C4-2B (cell line): ENCODE results near the gene CORIN.

ENCODE experiments used
- H3K27ac ChIP-seq: fragments of 450-650 bp; 2 replicates; pipeline ENCODE4 v1.5.1; 2017
- ZFX ChIP-seq: fragments of 450-650 bp; IDR thresholded peaks from 2 replicates; pipeline ENCODE4 v1.6.1; 2017
- TF ChIP-seq, protein P1 (sequence below): fragments of 450-650 bp; conservative IDR thresholded peaks from 2 replicates; pipeline ENCODE4 v1.5.1; 2017; ENCODE audit warnings: mild to moderate bottlenecking

Gene CORIN

DNA sequence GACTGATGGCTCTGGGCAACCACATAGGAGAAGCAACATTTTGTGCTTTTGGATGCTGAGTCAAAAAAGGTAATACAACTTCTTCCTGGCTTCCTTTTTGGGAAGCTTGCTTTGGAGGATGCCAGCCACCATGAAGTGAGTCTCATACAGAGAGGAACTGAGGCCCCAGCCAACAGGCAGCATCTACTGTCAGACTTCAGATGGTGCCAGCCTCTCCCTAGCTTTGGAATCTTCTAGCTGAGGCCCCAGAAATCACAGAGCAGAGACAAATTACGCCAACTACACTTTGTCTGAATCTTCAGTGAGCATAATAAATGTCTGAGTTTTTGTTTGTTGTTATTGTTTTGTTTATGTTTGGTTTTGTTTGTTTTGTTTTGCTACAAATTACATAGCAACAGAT, 216.7 kb downstream of the CORIN start:
- H3K27ac ChIP-seq, result no peak overlapping the region
- no peak for TF ChIP-seq ZFX
- TF ChIP-seq, protein P1, sequence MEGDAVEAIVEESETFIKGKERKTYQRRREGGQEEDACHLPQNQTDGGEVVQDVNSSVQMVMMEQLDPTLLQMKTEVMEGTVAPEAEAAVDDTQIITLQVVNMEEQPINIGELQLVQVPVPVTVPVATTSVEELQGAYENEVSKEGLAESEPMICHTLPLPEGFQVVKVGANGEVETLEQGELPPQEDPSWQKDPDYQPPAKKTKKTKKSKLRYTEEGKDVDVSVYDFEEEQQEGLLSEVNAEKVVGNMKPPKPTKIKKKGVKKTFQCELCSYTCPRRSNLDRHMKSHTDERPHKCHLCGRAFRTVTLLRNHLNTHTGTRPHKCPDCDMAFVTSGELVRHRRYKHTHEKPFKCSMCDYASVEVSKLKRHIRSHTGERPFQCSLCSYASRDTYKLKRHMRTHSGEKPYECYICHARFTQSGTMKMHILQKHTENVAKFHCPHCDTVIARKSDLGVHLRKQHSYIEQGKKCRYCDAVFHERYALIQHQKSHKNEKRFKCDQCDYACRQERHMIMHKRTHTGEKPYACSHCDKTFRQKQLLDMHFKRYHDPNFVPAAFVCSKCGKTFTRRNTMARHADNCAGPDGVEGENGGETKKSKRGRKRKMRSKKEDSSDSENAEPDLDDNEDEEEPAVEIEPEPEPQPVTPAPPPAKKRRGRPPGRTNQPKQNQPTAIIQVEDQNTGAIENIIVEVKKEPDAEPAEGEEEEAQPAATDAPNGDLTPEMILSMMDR, result no peak

DNA sequence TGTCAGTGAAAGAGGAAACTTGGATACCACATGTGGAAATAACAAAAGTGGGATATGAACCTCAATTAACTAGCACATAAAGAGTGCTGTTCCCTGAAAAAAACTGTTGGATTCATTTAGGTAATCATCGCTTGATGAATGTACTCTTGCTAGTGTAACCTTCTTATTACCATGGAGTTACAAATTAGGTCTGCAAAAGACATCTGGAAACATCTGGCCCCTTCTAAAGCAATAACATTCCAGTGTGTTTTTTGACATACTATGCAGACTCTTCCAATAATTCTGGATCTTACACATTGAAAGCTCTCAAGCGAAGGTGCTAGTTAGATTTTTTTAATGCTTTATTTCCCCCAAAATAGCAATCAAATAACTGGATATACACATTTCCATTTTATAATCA, 218.2 kb downstream of the CORIN start:
- no peak overlapping the region for H3K27ac ChIP-seq
- TF ChIP-seq, protein P1, result no peak
- TF ChIP-seq ZFX, result no peak

DNA sequence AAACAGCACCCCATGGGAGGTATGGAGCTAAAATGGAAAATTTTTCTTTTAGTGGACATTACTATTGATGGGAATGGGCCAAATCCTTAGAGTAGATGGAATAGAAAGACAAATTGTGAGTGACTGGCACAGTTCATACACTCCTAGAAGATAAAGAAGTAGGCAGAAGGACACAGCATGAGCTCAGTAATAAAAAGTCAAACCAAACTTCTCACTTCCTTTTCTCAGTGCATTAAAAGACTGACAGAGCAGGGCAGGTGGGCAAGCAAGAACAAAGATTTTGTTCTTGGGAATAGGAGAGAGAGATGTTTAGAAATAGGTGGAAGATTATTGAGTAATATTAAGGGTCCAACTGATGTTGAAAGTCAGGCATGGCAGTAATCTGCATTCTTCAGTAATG, 220.3 kb downstream of the CORIN start:
- H3K27ac ChIP-seq, result no peak overlapping the region
- TF ChIP-seq, protein P1, result no peak
- no peak for TF ChIP-seq ZFX

DNA sequence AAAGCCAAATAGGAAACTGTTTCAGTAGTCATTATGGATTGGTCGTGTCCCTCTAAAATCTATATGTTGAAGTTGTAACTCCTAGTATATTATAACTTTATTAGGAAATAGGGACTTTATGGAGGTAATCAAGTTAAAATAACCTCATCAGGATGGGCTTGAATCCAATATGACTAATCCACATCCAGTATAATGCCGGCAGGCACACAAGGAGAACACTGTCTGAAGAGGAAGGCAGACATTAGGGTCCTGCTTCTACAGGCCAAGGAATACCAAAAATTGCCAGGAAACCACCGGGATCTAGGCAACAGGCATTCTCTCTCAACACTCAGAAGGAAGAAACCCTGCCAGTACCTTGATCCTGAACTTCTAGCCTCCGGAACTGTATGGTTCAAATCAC, 222.5 kb downstream of the CORIN start:
- H3K27ac ChIP-seq, result no peak overlapping the region
- no peak for TF ChIP-seq ZFX
- TF ChIP-seq, protein P1, result no peak

DNA sequence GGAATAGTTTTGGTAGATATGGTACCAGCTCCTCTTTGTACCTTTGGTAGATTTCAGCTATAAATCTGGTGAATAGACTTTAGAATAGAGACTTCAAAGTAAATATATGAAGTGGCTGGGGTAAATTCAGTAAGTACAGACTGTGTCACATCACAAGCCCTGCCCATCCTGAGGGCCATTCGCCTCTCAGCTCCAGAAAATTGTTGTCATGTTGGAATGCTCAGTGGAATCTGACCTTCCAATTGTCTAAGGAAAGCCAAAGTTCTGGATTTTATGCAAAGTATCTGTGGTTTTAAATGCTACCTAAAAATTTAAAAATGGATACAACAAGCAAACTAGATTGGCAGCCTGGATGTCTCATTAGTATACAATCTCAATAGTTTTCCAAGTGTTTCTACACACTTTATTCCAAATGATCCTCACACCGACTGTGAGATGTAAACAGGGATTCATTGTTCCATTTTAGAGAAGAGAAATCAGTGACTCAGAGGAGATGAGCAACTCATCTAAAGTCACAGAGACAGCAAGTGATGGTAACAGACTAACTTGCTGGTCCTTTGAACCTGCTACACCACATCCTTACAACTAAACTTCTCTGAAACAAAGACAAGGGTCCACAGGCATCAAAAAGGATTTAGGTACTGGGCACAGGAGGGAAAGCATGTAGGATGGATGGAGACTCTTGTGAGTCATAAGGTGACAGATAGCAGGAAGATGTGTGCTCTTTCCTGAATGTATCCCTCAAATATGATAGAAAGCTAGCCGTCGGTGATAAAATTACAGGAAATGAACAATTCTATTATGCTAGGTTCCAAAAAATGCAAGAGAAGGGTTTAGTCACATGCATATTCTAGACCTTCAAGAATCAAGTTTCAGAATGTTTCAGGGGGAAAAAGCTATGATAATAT, 225.5 kb downstream of the CORIN start:
- no peak overlapping the region for H3K27ac ChIP-seq
- TF ChIP-seq, protein P1, result no peak
- TF ChIP-seq ZFX, result no peak

DNA sequence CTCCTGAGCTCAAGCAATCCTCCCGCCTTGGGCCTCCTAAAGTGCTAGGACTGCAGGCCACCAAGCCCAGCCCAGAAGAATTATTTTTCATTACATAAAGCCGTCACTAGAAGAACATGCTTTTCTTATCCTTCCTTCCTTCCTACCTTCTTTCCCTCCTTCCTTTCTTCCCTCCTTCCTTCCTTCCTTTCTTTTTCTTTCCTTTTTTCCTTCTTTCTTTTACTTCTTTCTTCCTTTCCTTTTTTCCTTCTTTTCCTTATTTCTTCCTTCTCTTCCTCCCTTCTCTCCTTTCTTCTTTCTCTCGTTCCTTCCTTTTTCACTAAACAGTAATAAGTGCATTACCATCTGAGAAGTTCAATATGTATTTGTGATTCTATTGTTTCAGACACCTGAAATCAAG, 231.4 kb downstream of the CORIN start:
- TF ChIP-seq, protein P1, result no peak
- no peak for TF ChIP-seq ZFX
- H3K27ac ChIP-seq, result no peak overlapping the region

DNA sequence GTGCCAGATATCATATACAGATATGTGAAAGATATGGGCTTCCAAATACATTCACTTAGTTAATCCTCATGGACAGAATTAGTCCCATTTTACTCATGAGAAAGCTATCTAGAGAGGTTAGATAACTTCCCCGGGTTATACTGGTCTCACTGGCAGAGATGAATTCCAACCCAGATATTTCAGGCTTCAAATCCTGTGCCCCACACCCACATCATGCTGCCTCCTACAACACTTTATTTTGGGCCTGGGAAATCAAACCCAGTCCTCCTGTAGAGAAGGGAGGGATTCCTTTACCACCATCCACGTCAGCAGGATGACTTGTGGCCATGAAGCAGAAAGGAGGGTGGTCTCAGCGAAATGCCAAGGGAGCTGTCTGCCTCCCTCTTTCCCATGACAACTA, 239.0 kb downstream of the CORIN start:
- no peak for TF ChIP-seq ZFX
- TF ChIP-seq, protein P1, result no peak
- H3K27ac ChIP-seq, result no peak overlapping the region
